H1 (cell line): ENCODE measurements around the gene CSTF2T.

Experiments used
- CBX8 ChIP-seq: fragments of 300-800, 300-1000 bp; sonication (generic); IDR thresholded peaks from 2 replicates; pipeline ENCODE4 v1.7.1; 2016; ENCODE audit warnings: low read depth, low read length, borderline replicate concordance
- EZH2 ChIP-seq: fragments of 200-600 bp; sonication (generic); IDR thresholded peaks from 2 replicates; pipeline ENCODE4 v1.7.1; 2012; ENCODE audit warnings: low read depth, mild to moderate bottlenecking, moderate library complexity, low read length, inconsistent platforms; ENCODE audit not compliant: severe bottlenecking
- RBBP5 ChIP-seq: IDR thresholded peaks from 2 replicates; pipeline ENCODE4 v1.7.1; 2012; ENCODE audit warnings: low read depth, mild to moderate bottlenecking, inconsistent platforms, low read length, moderate library complexity, borderline replicate concordance
- TF ChIP-seq, protein P1 (sequence below), 3 experiments: IDR thresholded peaks; 1 replicate in 2 of 3; 2 replicates in 1 of 3; pipeline versions ENCODE4 v1.5.1 to v1.6.1; 2011; ENCODE audit warnings: low read length in 3 of 3, mild to moderate bottlenecking in 3 of 3, inconsistent platforms in 2 of 3, low read depth in 1 of 3, moderate library complexity in 1 of 3; ENCODE audit not compliant: insufficient read depth in 1 of 3; ENCODE audit errors: control extremely low read depth in 1 of 3
- TF ChIP-seq, protein P2 (sequence below): IDR thresholded peaks from 2 replicates; pipeline ENCODE4 v1.6.1; 2012; ENCODE audit warnings: low read length, inconsistent platforms
- TF ChIP-seq, protein P3 (sequence below): IDR thresholded peaks from 2 replicates; pipeline ENCODE4 v1.6.1; 2012; ENCODE audit warnings: inconsistent platforms

DNA sequence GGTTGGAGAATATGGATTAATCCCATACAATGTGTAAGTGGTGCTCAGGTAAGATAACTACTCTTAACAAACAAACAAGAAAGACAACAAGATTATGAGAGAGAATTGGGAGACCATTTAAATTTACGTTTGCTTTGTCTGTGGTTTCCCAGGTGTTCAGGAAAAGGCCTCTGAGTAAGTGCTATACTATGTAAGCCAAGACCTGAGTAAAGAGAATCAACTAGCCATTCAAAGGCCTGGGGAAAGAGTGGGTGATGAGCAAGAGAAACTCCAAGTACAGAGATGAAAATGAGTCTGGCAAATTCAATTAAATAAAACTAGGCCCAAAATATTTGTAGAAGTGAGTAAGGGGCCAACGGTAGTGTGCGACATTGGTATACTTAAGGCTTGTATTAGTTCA, 9.9 kb downstream of the CSTF2T start:
- TF ChIP-seq, protein P1, sequence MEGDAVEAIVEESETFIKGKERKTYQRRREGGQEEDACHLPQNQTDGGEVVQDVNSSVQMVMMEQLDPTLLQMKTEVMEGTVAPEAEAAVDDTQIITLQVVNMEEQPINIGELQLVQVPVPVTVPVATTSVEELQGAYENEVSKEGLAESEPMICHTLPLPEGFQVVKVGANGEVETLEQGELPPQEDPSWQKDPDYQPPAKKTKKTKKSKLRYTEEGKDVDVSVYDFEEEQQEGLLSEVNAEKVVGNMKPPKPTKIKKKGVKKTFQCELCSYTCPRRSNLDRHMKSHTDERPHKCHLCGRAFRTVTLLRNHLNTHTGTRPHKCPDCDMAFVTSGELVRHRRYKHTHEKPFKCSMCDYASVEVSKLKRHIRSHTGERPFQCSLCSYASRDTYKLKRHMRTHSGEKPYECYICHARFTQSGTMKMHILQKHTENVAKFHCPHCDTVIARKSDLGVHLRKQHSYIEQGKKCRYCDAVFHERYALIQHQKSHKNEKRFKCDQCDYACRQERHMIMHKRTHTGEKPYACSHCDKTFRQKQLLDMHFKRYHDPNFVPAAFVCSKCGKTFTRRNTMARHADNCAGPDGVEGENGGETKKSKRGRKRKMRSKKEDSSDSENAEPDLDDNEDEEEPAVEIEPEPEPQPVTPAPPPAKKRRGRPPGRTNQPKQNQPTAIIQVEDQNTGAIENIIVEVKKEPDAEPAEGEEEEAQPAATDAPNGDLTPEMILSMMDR (IDR thresholded peaks at IDR 0.05; ENCODE audit: control extremely low read depth in 1 of 3, insufficient read depth in 1 of 3, low read depth in 1 of 3, low read length in 3 of 3) = no peak
- TF ChIP-seq CBX8 = no peak
- TF ChIP-seq RBBP5 = no peak
- TF ChIP-seq EZH2 = no peak
- TF ChIP-seq, protein P2, sequence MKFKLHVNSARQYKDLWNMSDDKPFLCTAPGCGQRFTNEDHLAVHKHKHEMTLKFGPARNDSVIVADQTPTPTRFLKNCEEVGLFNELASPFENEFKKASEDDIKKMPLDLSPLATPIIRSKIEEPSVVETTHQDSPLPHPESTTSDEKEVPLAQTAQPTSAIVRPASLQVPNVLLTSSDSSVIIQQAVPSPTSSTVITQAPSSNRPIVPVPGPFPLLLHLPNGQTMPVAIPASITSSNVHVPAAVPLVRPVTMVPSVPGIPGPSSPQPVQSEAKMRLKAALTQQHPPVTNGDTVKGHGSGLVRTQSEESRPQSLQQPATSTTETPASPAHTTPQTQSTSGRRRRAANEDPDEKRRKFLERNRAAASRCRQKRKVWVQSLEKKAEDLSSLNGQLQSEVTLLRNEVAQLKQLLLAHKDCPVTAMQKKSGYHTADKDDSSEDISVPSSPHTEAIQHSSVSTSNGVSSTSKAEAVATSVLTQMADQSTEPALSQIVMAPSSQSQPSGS = no peak
- TF ChIP-seq, protein P3, sequence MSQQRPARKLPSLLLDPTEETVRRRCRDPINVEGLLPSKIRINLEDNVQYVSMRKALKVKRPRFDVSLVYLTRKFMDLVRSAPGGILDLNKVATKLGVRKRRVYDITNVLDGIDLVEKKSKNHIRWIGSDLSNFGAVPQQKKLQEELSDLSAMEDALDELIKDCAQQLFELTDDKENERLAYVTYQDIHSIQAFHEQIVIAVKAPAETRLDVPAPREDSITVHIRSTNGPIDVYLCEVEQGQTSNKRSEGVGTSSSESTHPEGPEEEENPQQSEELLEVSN = no peak
